Stimulated activated CD4-positive, alpha-beta T cell treated with anti-CD3 and anti-CD28 coated beads, Interleukin-15, amount 100 ng/mL, for 24 hours (primary cell): Measurements from ENCODE around the gene FGF14.

ENCODE experiments used
- DNase-seq: peaks from one replicate; pipeline ENCODE4 v3.0.0-alpha.2; 2020

Gene FGF14

DNA sequence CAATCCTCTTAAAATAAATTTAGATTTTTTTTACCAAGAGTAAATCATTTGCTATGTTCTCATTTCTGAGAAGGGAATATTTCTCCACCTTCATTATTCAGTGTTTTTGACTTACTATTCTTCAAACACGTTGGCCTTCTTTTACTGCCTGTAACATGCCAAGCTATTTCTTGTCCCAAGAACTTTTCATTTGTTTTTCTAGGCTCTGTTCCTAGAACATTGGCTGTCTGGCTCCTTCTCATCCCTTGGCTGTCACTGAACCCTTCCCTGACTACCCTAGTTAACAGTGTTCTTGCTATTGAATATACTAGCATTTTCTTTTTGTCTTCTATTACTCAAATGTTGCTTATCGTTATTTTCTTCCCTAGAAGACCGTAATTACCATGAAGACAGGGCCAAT is 701.2 kb downstream of the FGF14 start:
- no peak for DNase-seq

DNA sequence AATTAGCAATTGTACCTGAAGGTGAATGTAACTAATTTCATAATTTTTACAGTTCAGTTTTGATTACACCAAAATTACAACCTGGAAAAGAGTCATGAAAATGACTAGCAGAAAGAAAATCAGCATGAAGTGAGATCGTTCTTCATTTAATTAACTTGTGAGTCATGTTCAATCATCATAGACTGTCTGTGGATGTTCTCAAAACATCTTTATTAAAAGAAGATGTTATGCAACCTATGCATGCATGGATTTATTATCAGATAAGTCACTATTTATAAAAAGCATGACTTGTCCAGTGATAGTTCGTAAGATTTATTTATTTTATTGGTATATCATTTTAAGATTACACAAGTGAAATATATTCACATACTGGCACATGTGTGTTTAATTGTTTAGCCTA is 703.4 kb downstream of the FGF14 start:
- no peak for DNase-seq

DNA sequence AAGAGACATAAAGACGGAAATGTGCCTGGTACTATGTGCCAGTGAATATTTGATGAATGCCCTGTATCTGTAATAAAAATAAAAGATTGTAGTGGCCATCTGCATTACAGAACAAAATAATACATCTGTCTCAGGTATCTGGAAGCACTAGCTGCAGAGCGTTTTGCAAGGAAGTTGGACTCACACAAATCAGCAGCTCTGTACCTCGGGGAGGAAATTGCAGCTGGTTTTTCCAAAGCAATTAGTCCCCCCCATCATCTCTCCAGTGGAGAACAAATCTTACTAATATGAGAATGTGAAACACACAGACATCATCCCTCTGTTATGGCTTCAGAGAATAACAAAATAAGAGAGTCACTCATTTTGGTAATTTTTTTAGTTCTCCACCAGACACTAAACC is 704.1 kb downstream of the FGF14 start:
- no peak for DNase-seq

DNA sequence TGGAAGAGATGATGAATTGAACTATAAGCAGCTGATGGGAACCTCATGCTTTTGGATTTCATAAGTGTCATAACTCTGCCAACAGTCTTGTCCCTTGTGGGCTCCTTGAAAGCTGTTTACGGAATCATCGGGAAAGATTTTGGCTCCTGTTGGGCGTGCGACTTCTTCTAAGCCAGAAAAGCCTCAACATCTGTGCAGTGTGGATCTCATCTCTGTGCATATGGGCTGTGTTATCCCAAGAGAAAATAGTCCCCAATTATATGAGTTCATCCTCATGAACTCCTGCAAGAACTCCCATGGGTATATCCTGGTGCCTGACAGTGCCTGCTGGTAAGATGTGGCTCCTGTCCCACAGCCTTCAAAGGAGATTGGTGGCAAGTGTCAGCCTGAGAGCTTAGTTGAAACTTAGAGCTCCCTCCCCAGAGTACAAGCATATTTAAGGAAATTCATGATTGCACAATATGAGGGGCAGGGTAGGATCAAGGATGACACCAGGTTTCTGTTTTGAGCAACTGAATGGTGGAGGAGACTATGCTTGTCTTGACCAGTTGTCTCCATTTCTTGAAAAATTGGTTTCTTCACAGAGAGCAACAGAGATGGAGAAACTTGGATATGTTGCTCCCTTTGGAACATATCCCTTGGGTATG is 705.9 kb downstream of the FGF14 start:
- DNase-seq: no peak

DNA sequence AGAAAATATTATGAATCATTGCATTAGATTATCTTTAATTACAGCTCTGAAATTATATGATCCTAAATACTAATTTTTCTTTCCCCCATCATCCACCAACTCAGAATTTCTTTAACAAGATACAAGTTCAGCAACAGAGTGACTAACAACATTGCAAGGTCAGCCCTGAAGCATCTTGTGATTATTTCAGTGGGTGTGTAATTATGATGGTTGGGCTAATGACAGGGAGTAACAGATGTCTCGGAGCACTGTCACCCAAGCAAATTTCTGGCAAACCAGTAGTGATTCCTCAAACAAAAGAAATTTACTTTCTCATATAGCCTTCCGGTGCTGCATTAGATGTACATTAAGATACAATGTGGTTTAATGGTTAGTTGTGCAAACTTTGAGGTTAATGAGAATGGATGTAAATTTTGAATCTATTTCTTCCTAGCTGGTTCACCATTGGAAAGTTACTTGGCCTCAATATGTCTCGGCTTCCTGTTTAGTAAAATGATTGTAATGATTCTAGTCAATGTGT is 710.4 kb downstream of the FGF14 start:
- no peak for DNase-seq

DNA sequence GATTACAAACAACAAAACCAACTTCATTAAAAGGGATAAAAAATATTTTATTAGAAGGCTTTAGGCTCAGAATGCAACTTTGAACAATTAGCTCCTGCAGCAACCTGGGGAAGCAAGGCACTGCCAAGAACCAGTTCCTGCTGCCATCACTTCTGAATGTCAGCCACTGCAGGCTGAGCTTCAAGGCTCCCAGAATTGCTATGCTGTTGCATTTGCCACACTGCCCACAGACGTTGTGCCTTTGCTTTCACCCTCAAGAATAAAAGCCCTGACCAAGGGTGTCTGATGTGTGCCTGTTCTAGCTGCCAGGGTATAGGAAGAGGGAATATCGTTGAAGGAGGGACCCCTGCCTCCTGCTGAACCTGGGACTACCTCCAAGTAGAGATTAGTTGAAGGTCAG is 711.0 kb downstream of the FGF14 start:
- DNase-seq: no peak

DNA sequence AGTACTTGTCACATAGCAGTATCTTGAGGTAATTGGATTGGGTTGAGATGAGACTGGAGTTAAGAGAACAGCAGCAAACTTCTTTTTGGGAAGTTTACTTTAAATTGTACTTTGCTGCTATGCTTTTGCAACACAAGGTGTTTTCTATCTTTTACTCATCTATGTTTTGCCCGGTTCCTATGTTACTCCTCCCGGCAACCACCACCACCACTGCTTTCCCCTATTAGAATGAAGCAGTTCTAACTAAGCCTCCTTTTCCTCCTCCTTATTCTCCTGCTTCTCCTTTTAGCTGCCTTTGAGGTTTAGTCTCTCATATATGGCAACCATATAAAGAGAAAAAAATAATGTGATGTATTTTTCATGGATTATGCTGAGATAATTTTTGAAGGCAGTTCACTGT is 715.8 kb downstream of the FGF14 start:
- DNase-seq: no peak

DNA sequence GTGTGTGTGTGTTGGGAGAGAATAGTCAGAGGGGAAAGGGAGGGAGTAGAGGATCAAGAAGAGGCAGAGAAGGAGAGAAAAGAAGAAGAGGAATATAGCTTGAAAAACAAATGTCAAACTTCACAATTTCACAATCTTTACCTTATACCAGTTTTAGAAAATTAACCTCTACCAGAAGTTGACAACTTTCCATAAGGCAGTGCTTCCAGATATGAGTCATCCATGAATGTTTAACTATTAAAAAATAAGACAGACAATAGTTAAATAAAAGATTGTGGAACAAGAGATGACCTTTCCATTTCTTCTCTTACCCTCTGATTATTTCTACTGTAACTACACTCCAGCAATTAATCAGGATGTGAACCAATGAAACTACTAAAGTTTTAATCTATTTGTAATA is 720.0 kb downstream of the FGF14 start:
- DNase-seq: no peak

DNA sequence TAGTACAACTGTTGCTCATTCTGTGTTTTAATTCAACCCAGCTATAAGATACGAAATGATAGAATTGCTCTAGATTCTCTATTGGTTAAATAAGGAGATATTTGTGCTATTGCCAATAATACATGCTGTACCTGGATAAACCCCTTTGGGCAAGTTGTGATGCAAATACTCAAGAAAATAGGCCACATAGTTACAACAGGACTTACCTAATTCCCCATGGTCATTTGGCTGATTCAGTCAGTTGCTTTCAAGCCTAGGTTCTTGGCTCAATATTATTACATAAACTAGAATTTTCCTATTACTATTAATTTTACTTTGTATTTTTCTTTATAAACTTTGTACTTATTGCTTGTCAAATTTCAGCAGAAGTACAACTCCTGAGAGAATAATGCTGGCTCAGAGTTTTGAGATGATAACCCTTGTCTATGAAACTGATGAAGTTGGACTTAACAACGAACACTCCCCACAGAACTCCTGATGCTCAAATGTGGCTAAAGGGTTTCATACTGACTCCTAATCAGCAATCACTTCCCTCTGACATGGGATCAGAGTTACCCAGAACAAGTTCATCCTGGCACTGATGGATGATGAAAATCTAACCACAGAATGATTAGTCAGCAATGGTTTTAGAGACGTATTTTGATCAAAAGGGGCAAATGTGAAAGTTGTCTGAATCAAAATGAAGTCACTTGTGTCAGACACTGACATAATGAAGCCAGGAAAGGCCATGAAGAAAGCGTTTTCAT is 728.3 kb downstream of the FGF14 start:
- no peak for DNase-seq

DNA sequence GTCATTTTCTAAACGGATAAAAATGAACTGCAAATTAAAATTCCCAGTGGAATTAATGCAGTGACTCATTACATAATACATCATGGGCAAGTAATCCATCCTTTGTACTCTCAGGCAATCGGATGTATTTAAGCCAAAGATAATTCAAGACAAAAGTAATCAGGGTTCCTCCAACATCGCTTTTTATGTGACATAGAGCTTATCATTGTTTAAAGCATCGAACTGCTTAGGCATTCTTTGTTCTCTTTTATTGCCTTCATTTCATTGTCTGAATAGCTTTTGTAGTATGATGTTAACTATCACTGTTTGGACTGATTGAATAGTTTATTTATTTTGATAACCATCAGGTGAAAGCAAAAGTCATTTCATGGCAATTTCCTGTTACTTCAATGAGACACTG is 740.0 kb downstream of the FGF14 start:
- DNase-seq: no peak
